HUES64 (cell line): ENCODE data around the gene TMEM35B.
"Not testable (repeated sequence)": the region's sequence is repeated elsewhere in the genome, so short reads cannot be mapped to it uniquely, and the experiment has no call there.

Experiments
- H3K27ac ChIP-seq: 2 replicates; pipeline ENCODE4 v1.7.0; 2013; ENCODE audit warnings: low read depth, low read length, inconsistent platforms
- H3K27me3 ChIP-seq: 2 replicates; pipeline ENCODE4 v1.6.1; 2013; ENCODE audit warnings: mild to moderate bottlenecking, low read length; ENCODE audit not compliant: insufficient read depth
- H3K36me3 ChIP-seq: 2 replicates; pipeline ENCODE4 v1.6.1; 2013; ENCODE audit warnings: mild to moderate bottlenecking, low read length; ENCODE audit not compliant: insufficient read depth
- H3K4me1 ChIP-seq: 2 replicates; pipeline ENCODE4 v1.6.1; 2013; ENCODE audit warnings: mild to moderate bottlenecking, low read length, moderate library complexity; ENCODE audit not compliant: insufficient read depth
- H3K4me3 ChIP-seq: 2 replicates; pipeline ENCODE4 v1.5.1; 2013; ENCODE audit warnings: mild to moderate bottlenecking, low read length, moderate library complexity
- H3K9ac ChIP-seq: 2 replicates; pipeline ENCODE4 v1.6.1; 2013; ENCODE audit warnings: mild to moderate bottlenecking, low read depth, low read length
- H3K9me3 ChIP-seq: 2 replicates; pipeline ENCODE4 v1.6.1; 2013; ENCODE audit warnings: low read depth, low read length; ENCODE audit not compliant: insufficient read depth
- WGBS: fragments of 150-250, 120-280 bp; methylation state at CpG from one replicate; pipeline ENCODE4 v1.1.7; 2013; ENCODE audit warnings: missing lambda C conversion rate; 5-methylcytosine and 5-hydroxymethylcytosine counted together

The TMEM35B gene

GRCh38 chr1:34948739-34949138, 36.4 kb downstream of the TMEM35B start:
- H3K27ac ChIP-seq, H3K4me1 ChIP-seq, H3K9ac ChIP-seq, H3K36me3 ChIP-seq, H3K27me3 ChIP-seq, H3K4me3 ChIP-seq, H3K9me3 ChIP-seq: not testable (repeated sequence)
- WGBS, result 92% methylated on average over 9 of the region's 10 CpGs

GRCh38 chr1:34947641-34948314, 37.4 kb downstream of the TMEM35B start:
- H3K27me3 ChIP-seq, H3K27ac ChIP-seq, H3K9me3 ChIP-seq, H3K4me3 ChIP-seq, H3K9ac ChIP-seq, H3K4me1 ChIP-seq, H3K36me3 ChIP-seq: not testable (repeated sequence)
- WGBS, result 96% methylated on average over 41 of the region's 41 CpGs

GRCh38 chr1:34946211-34946610, 38.9 kb downstream of the TMEM35B start:
- Histone ChIP-seq H3K4me3 (no peak overlapping the region), H3K27me3 (no peaks in the 10 kb centered on the region; the same call in 1 of the 2 replicates), H3K9me3 (0 out of 2 replicates have a peak, but pooled peaks cover 7% of the 10 kb centered on the region), H3K27ac (no peak overlapping the region), H3K36me3 (no peaks in the 10 kb centered on the region), H3K9ac (no peak overlapping the region), H3K4me1 (no peaks in the 10 kb centered on the region)
- 98% methylated on average over 6 of the region's 6 CpGs for whole genome bisulfite sequencing

GRCh38 chr1:34941798-34942197, 43.3 kb downstream of the TMEM35B start:
- not testable (repeated sequence) for H3K9me3 ChIP-seq, H3K27ac ChIP-seq, H3K4me3 ChIP-seq, H3K27me3 ChIP-seq, H3K9ac ChIP-seq, H3K4me1 ChIP-seq, H3K36me3 ChIP-seq
- 93% methylated on average over 2 of the region's 2 CpGs for WGBS
